ENCODE results near the gene UPK3BL2.
"Not testable (repeated sequence)": the region's sequence is repeated elsewhere in the genome, so short reads cannot be mapped to it uniquely, and the experiment has no call there.

DNA sequence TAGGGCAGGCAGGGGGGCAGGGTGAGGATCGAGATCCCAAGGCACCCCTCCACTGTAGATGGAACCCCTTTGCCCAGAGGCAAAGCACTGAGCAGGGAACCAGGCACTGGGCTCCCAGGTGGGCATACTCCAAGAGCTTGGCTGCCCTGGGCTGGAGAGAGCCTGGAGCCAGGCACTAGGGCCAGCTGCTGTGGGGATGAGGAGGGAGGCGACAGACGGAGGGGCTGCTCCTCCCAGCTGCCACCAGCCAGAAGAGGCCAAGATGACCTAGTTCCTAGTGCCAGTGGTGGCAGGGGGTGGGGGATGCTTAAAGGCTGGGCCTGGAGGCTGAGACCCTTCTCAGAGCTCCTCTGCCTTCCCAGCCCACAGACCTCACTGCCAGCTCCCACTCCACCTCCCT, 27.6 kb downstream of the UPK3BL2 start:
- not testable (repeated sequence) for TF ChIP-seq MXI1 (IDR thresholded peaks at IDR 0.05; ENCODE audit: borderline replicate concordance, low read depth, low read length); POLR2A (IDR thresholded peaks at IDR 0.05; ENCODE audit: low read depth, low read length); RCOR1 (IDR thresholded peaks at IDR 0.05; ENCODE audit: insufficient replicate concordance, low read length); SMC3 (IDR thresholded peaks at IDR 0.05; ENCODE audit: low read depth, low read length); MAZ (IDR thresholded peaks at IDR 0.05; ENCODE audit: borderline replicate concordance, low read depth, low read length); RFX5 (IDR thresholded peaks at IDR 0.05; ENCODE audit: low read depth, low read length); RAD21 (IDR thresholded peaks at IDR 0.05; ENCODE audit: low read length)
- TF ChIP-seq, protein P1, sequence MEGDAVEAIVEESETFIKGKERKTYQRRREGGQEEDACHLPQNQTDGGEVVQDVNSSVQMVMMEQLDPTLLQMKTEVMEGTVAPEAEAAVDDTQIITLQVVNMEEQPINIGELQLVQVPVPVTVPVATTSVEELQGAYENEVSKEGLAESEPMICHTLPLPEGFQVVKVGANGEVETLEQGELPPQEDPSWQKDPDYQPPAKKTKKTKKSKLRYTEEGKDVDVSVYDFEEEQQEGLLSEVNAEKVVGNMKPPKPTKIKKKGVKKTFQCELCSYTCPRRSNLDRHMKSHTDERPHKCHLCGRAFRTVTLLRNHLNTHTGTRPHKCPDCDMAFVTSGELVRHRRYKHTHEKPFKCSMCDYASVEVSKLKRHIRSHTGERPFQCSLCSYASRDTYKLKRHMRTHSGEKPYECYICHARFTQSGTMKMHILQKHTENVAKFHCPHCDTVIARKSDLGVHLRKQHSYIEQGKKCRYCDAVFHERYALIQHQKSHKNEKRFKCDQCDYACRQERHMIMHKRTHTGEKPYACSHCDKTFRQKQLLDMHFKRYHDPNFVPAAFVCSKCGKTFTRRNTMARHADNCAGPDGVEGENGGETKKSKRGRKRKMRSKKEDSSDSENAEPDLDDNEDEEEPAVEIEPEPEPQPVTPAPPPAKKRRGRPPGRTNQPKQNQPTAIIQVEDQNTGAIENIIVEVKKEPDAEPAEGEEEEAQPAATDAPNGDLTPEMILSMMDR (conservative IDR thresholded peaks at IDR 0.05; ENCODE audit: low read depth, low read length), result not testable (repeated sequence)
- TF ChIP-seq, protein P2, sequence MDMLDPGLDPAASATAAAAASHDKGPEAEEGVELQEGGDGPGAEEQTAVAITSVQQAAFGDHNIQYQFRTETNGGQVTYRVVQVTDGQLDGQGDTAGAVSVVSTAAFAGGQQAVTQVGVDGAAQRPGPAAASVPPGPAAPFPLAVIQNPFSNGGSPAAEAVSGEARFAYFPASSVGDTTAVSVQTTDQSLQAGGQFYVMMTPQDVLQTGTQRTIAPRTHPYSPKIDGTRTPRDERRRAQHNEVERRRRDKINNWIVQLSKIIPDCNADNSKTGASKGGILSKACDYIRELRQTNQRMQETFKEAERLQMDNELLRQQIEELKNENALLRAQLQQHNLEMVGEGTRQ (IDR thresholded peaks at IDR 0.05; ENCODE audit: low read depth, low read length), result not testable (repeated sequence)
